K562 (cell line): Measurements from ENCODE around the gene ZNF575. TPM values are rescaled to one million over a fixed set of nuclear protein-coding genes. Genes with fewer than 3 reads are reported as not detected.
A peak's percentile ranks its signal among the peaks of the same experiment; 100 is the strongest.

Experiments
- ATAC-seq: fragments of 200-7000 bp; cut with Tn5 transposase; 3 replicates; pipeline ENCODE4 v1.9.1; 2020; ENCODE audit warnings: moderate library complexity
- BruUV-seq: library from RNA; stranded (reverse); fragments of 400-500 nt; replicated peaks from 2 replicates; lab custom pipeline; 2021; lab: Mats Ljungman, UMichigan
- CTCF ChIA-PET: fragments of 300-600 bp; formaldehyde crosslinking; extraction: SDS; loops from one replicate; lab custom pipeline; 2021; ENCODE audit warnings: low intra/inter-chr PET ratio; lab: Yijun Ruan, JAX
- POLR2A ChIA-PET: fragments of 300-600, 350-650 bp; sonication (Branson Sonifier 250); formaldehyde crosslinking; extraction: SDS; loops from one replicate; lab custom pipeline; 2021; ENCODE audit warnings: antibody characterized with exemption, inconsistent platforms; lab: Yijun Ruan, JAX
- DNase-seq, 4 experiments: peaks; one replicate each; pipeline versions ENCODE4 v3.0.0 to v3.0.0-alpha.2; 2011 to 2018; ENCODE audit warnings: low spot score in 3 of 4, mixed read lengths in 3 of 4; ENCODE audit errors: extremely low read depth in 1 of 4
- FAIRE-seq: peaks from 2 replicates; lab custom pipeline; 2011; peaks lifted over from hg19 to GRCh38; lab: Jason Lieb, UNC
- H2AFZ ChIP-seq: 2 replicates; pipeline ENCODE4 v1.6.0; 2011; ENCODE audit warnings: low read depth, low read length, control low read depth, inconsistent platforms
- H3K27ac ChIP-seq: fragments of 200-600 bp; 3 replicates; pipeline ENCODE4 v1.8.0; 2011; ENCODE audit warnings: low read depth, mild to moderate bottlenecking, control low read depth, inconsistent platforms, low read length, moderate library complexity, mixed read lengths; ENCODE audit errors: extremely low read depth
- H3K27me3 ChIP-seq, 2 experiments: fragments of 300-600 bp in 1 of 2; 2 replicates in 1 of 2; 3 replicates in 1 of 2; pipeline versions ENCODE4 v1.6.0 to v1.8.0; 2011; ENCODE audit warnings: inconsistent platforms in 2 of 2, low read length in 2 of 2, mild to moderate bottlenecking in 1 of 2, mixed read lengths in 1 of 2, moderate library complexity in 1 of 2; ENCODE audit not compliant: control insufficient read depth in 2 of 2, insufficient read depth in 2 of 2
- H3K36me3 ChIP-seq: fragments of 300-600 bp; 3 replicates; pipeline ENCODE4 v1.8.0; 2011; ENCODE audit warnings: mild to moderate bottlenecking, low read length, inconsistent platforms; ENCODE audit not compliant: control insufficient read depth, insufficient read depth
- H3K4me1 ChIP-seq, 2 experiments: fragments of 200-600 bp in 1 of 2; replicated peaks in 1 of 2; 2 replicates in 1 of 2; 3 replicates in 1 of 2; pipeline versions ENCODE4 v1.5.1 to v1.8.0; 2011; ENCODE audit warnings: inconsistent platforms in 2 of 2, low read length in 2 of 2, mild to moderate bottlenecking in 1 of 2, mixed read lengths in 1 of 2, moderate library complexity in 1 of 2; ENCODE audit not compliant: control insufficient read depth in 2 of 2, insufficient read depth in 2 of 2
- H3K4me2 ChIP-seq: 2 replicates; pipeline ENCODE4 v1.6.1; 2011; ENCODE audit warnings: low read length, control low read depth, inconsistent platforms, mixed read lengths; ENCODE audit not compliant: insufficient read depth
- H3K4me3 ChIP-seq: fragments of 200-600 bp; sonication (generic), shearing (Covaris generic); 2 replicates; pipeline ENCODE4 v1.5.1; 2016; ENCODE audit warnings: control low read depth, inconsistent platforms
- H3K79me2 ChIP-seq: fragments of 200-600 bp; 3 replicates; pipeline ENCODE4 v1.8.0; 2011; ENCODE audit warnings: low read length, inconsistent platforms; ENCODE audit not compliant: control insufficient read depth, insufficient read depth
- H3K9ac ChIP-seq, 2 experiments: 2 replicates each; pipeline versions ENCODE4 v1.6.0 to v1.6.1; 2011; ENCODE audit warnings: low read depth in 2 of 2, low read length in 2 of 2, control low read depth in 1 of 2, inconsistent platforms in 1 of 2, mild to moderate bottlenecking in 1 of 2, mixed read lengths in 1 of 2; ENCODE audit not compliant: insufficient read depth in 1 of 2
- H3K9me1 ChIP-seq: one replicate; pipeline ENCODE4 v1.6.0; 2011; ENCODE audit warnings: inconsistent platforms, mild to moderate bottlenecking, low read length, moderate library complexity; ENCODE audit not compliant: control insufficient read depth, insufficient read depth
- H3K9me3 ChIP-seq: replicated peaks from 2 replicates; pipeline ENCODE4 v1.5.1; 2011; ENCODE audit warnings: low read depth, low read length, inconsistent platforms; ENCODE audit not compliant: control insufficient read depth, insufficient read depth
- H4K20me1 ChIP-seq: replicated peaks from 2 replicates; pipeline ENCODE4 v1.6.1; 2011; ENCODE audit warnings: low read length, inconsistent platforms, mixed read lengths; ENCODE audit not compliant: control insufficient read depth, insufficient read depth
- FOXA3 ChIP-seq, 2 experiments: fragments of 450-650 bp in 1 of 2; sonication (generic) in 1 of 2; formaldehyde crosslinking; IDR thresholded peaks in 1 of 2; conservative IDR thresholded peaks in 1 of 2; 2 replicates each; pipeline versions ENCODE4 v1.4.0 to v1.8.0; 2020 to 2022; ENCODE audit warnings: mild to moderate bottlenecking in 2 of 2, missing genetic modification reagents in 1 of 2
- HMBOX1 ChIP-seq: sonication (generic); IDR thresholded peaks from 2 replicates; pipeline ENCODE4 v1.6.1; 2016
- TEAD1 ChIP-seq, 2 experiments: fragments of 450-650 bp in 1 of 2; sonication (generic) in 1 of 2; formaldehyde crosslinking; IDR thresholded peaks; 2 replicates each; pipeline versions ENCODE4 v1.4.0 to v1.8.0; 2020 to 2022; ENCODE audit warnings: mild to moderate bottlenecking in 2 of 2, missing genetic modification reagents in 1 of 2
- YY1 ChIP-seq, 3 experiments: IDR thresholded peaks; 2 replicates each; pipeline ENCODE4 v1.6.1; 2011; ENCODE audit warnings: low read length in 2 of 3, mild to moderate bottlenecking in 2 of 3, moderate library complexity in 2 of 3, borderline replicate concordance in 1 of 3, control low read depth in 1 of 3, low read depth in 1 of 3; ENCODE audit not compliant: insufficient read depth in 3 of 3, insufficient replicate concordance in 2 of 3, control insufficient read depth in 1 of 3, insufficient read length in 1 of 3; ENCODE audit errors: extremely low read depth in 1 of 3
- ZC3H11A ChIP-seq: IDR thresholded peaks from 2 replicates; pipeline ENCODE4 v1.6.1; 2012; ENCODE audit warnings: low read depth, low read length, improper control_type of control experiment
- WGBS: fragments of 100-300 bp; shearing (Covaris generic); methylation state at CpG from one replicate; pipeline ENCODE4 v1.1.6; 2016; ENCODE audit warnings: low coverage, mixed read lengths; ENCODE audit not compliant: insufficient coverage; ENCODE audit errors: missing lambda C conversion rate; 5-methylcytosine and 5-hydroxymethylcytosine counted together
- in situ Hi-C: fragments of 300-500 bp; cut with MboI; formaldehyde crosslinking; loops from 4 replicates; pipeline ENCODE4 v1.15.0; 2018; ENCODE audit warnings: inconsistent platforms, mixed read lengths
- intact Hi-C: fragments of 100-400 bp; cut with micrococcal nuclease; formaldehyde crosslinking; loops from 2 replicates; pipeline ENCODE4 v1.14.2; 2022
- polyA plus RNA-seq, 8 experiments: library from polyadenylated mRNA; depleted of rRNA in 4 of 8; stranded (reverse) in 5 of 8; unstranded in 3 of 8; fragments of >200 nt; fragmentation: Nextera tagmentation in 2 of 8; fragmentation: Illumina TruSeq in 1 of 8; extraction: Ambion mirVana in 2 of 8; extraction: Trizol in 1 of 8; gene quantifications; 2 replicates each; pipeline versions ENCODE4 v1.2.1 to v1.2.3, GENCODE V29; 2011 to 2014; ENCODE audit warnings: inconsistent platforms in 1 of 8, missing spikeins in 1 of 8
- total RNA-seq, 7 experiments: library from RNA; depleted of rRNA in 6 of 7; stranded (reverse); fragments of >200 nt in 6 of 7; fragmentation: Illumina TruSeq in 2 of 7; extraction: Trizol in 2 of 7; gene quantifications; 2 replicates each; pipeline versions ENCODE4 v1.2.1 to v1.2.3, GENCODE V29; 2011 to 2021; ENCODE audit warnings: low replicate concordance in 1 of 7

The ZNF575 gene
- total and polyA plus RNA-seq, 9 of the 15 experiments (the other 6 are each of a cell fraction or from before 2014, with no cell fraction given) = 0.20 to 0.98 (median 0.32) TPM; not detected in 6

- Histone ChIP-seq H3K4me2 (peak overlapping the region; percentile 97), H2AFZ (peak overlapping the region; percentile 97), H3K36me3 (peaks cover 10% of the 10 kb centered on the region; the same call in 2 of the 3 replicates), H3K27ac (peak overlapping the region; percentile 83), H3K9ac (peak overlapping the region; percentile 92 to 93), H3K4me3 (peak overlapping the region; percentile 91), H3K79me2 (peaks cover 12% of the 10 kb centered on the region), H3K9me3 (no peaks in the 10 kb centered on the region), H3K9me1 (no peaks in the 10 kb centered on the region), H4K20me1 (no peaks in the 10 kb centered on the region; the same call in 1 of the 2 replicates), H3K27me3 (no peaks in the 10 kb centered on the region; a peak in 1 of 5 replicates), H3K4me1 (peaks cover 5 to 16% of the 10 kb centered on the region in 2 experiments; a peak in 3 of 5 replicates)
- ATAC-seq = no peak
- BruUV-seq = TSS peak; percentile 51
- CTCF ChIA-PET = interaction anchor here (0.6 kb wide), 1 partner anchor 143 kb away, joined by 3 read pairs; no protein-coding TSS in a partner anchor
- TF ChIP-seq HMBOX1 = no peak
- TF ChIP-seq FOXA3 (CRISPR knock-in tag; conservative IDR thresholded peaks at IDR 0.05 in 1 of 2, IDR thresholded peaks at IDR 0.05 in 1 of 2) = peak in 1 of 2 experiments; percentile 15; a peak in 1 of 4 replicates
- TF ChIP-seq ZC3H11A = 0 out of 2 replicates have a peak, but pooled peaks have one; percentile 8
- TF ChIP-seq YY1 (IDR thresholded peaks at IDR 0.05; ENCODE audit: borderline replicate concordance in 1 of 3, control insufficient read depth in 1 of 3, extremely low read depth in 1 of 3, insufficient read depth in 3 of 3, insufficient read length in 1 of 3, insufficient replicate concordance in 2 of 3, low read depth in 1 of 3, low read length in 2 of 3) = peak in 1 of 3 experiments; percentile 48
- TF ChIP-seq TEAD1 (CRISPR knock-in tag; IDR thresholded peaks at IDR 0.05) = 0 out of 4 replicates have a peak, but pooled peaks of 1 of the 2 experiments have one; percentile 46
- DNase-seq = no peak
- WGBS = 22% methylated on average over 12 of the region's 12 CpGs
- in situ Hi-C loops = no loop called here
- no peak for FAIRE-seq
- intact Hi-C loops = loop anchor here (1.0 kb wide), 1 partner anchor 22 kb away; the partner anchor contains the start of genes IRGQ and ZNF576
- POLR2A ChIA-PET = interaction anchor here (0.7 to 2.0 kb wide), 7 partner anchors 10 to 87 kb away, joined by 3 to 7 read pairs (median 3); partner anchors contain the start of genes IRGQ and ZNF576
Observed at GRCh38 chr19:43574424-43575155, 41.6 kb downstream of the ZNF575 start.
